M059J (cell line): ENCODE measurements around the gene ELOB. TPM values are rescaled to one million over a fixed set of nuclear protein-coding genes. Genes with fewer than 3 reads are reported as not detected.
A peak's percentile ranks its signal among the peaks of the same experiment; 100 is the strongest.

Source experiments
- DNase-seq: peaks from one replicate; pipeline ENCODE4 v3.0.0-alpha.2; 2012; ENCODE audit warnings: low read depth
- total RNA-seq: library from RNA; depleted of rRNA; stranded (reverse); fragments of >200 nt; shearing (Covaris generic); gene quantifications from 2 replicates; pipeline ENCODE4 v1.2.3, GENCODE V29; 2014; rRNA removed

ELOB gene
- 351 and 758 TPM in 2 replicates for total RNA-seq

GRCh38 chr16:2777231-2777902 lies at the start of gene ELOB:
Gene ELOB (minus strand): TSS chr16:2777280. CDS start chr16:2777239, 41 bp downstream.
- peak; percentile 82 for DNase-seq

- DNase-seq, result no peak
Measured at GRCh38 chr16:2825906-2826305, 48.8 kb upstream of the ELOB start.

GRCh38 chr16:2825049-2825742 lies 48.1 kb upstream of the ELOB start:
- no peak for DNase-seq

GRCh38 chr16:2824626-2825025 lies 47.5 kb upstream of the ELOB start:
- DNase-seq, result no peak

- DNase-seq, result no peak
Measured at GRCh38 chr16:2822496-2822895, 45.4 kb upstream of the ELOB start.

GRCh38 chr16:2822158-2822495 lies 45.0 kb upstream of the ELOB start:
- DNase-seq, result no peak

GRCh38 chr16:2821487-2822157 lies 44.5 kb upstream of the ELOB start:
- DNase-seq, result peak; percentile 35

GRCh38 chr16:2820836-2821486 lies 43.9 kb upstream of the ELOB start:
- no peak for DNase-seq

GRCh38 chr16:2819939-2820835 lies 43.1 kb upstream of the ELOB start:
- DNase-seq, result no peak

- no peak for DNase-seq
Measured at GRCh38 chr16:2819179-2819938, 42.3 kb upstream of the ELOB start.

- DNase-seq, result no peak
Measured at GRCh38 chr16:2818272-2818876, 41.3 kb upstream of the ELOB start.

- DNase-seq, result no peak
Measured at GRCh38 chr16:2817340-2818271, 40.5 kb upstream of the ELOB start.

GRCh38 chr16:2816751-2817339 lies 39.8 kb upstream of the ELOB start, which contains the start of gene PRSS21:
Gene PRSS21 (plus strand): TSS chr16:2817237. CDS start chr16:2817269, 32 bp downstream.
- DNase-seq, result no peak

GRCh38 chr16:2815299-2815771 lies 38.3 kb upstream of the ELOB start:
- no peak for DNase-seq

GRCh38 chr16:2814551-2815298 lies 37.6 kb upstream of the ELOB start:
- DNase-seq, result no peak

- no peak for DNase-seq
Measured at GRCh38 chr16:2813771-2814221, 36.7 kb upstream of the ELOB start.

GRCh38 chr16:2811703-2812471 lies 34.8 kb upstream of the ELOB start:
- no peak for DNase-seq
